Thyroid gland (tissue), 4 donors: Measurements from ENCODE around the gene GIT2.

Experiments used
- POLR2A ChIP-seq, 2 donors: fragments of 450-650 bp; IDR thresholded peaks; one replicate each; pipeline ENCODE4 v1.6.1; 2017; ENCODE audit warnings: antibody characterized with exemption in 2 of 2, mild to moderate bottlenecking in 2 of 2, moderate library complexity in 1 of 2
- TF ChIP-seq, protein P1 (sequence below), 6 experiments: fragments of 200-600 bp in 3 of 6; fragments of 450-650 bp in 3 of 6; sonication (generic) in 3 of 6; IDR thresholded peaks; one replicate each; pipeline ENCODE4 v1.5.1; 2016 to 2019; ENCODE audit warnings: antibody characterized with exemption in 6 of 6, mild to moderate bottlenecking in 2 of 6, inconsistent platforms in 1 of 6, moderate library complexity in 1 of 6

DNA sequence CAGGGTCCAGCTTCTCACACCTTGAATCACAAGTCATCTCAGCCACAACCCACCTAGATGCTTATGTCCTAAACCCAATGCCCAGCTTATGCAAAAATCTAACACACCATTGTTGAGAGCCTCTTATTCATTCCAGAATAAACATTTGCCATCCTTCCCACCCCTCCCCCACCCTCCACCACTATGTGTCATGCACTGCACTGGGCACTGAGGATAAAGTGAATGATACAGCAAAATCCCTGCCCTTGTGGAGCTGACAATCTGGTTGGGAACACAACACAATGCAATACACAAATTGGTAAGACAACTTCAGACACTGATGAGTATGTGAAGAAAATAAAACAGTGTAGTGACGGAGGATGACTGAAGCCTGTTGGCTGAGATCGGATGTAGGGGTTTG, 114.4 kb downstream of the GIT2 start:
- TF ChIP-seq, protein P1, sequence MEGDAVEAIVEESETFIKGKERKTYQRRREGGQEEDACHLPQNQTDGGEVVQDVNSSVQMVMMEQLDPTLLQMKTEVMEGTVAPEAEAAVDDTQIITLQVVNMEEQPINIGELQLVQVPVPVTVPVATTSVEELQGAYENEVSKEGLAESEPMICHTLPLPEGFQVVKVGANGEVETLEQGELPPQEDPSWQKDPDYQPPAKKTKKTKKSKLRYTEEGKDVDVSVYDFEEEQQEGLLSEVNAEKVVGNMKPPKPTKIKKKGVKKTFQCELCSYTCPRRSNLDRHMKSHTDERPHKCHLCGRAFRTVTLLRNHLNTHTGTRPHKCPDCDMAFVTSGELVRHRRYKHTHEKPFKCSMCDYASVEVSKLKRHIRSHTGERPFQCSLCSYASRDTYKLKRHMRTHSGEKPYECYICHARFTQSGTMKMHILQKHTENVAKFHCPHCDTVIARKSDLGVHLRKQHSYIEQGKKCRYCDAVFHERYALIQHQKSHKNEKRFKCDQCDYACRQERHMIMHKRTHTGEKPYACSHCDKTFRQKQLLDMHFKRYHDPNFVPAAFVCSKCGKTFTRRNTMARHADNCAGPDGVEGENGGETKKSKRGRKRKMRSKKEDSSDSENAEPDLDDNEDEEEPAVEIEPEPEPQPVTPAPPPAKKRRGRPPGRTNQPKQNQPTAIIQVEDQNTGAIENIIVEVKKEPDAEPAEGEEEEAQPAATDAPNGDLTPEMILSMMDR (IDR thresholded peaks at IDR 0.05): no peak
- TF ChIP-seq POLR2A (IDR thresholded peaks at IDR 0.05): no peak
